ENCODE measurements around the gene MAU2. TPM values are rescaled to one million over a fixed set of nuclear protein-coding genes. Genes with fewer than 3 reads are reported as not detected.

The MAU2 gene
- total RNA-seq, 1 experiment from 2014 or later: 48.4 TPM

DNA sequence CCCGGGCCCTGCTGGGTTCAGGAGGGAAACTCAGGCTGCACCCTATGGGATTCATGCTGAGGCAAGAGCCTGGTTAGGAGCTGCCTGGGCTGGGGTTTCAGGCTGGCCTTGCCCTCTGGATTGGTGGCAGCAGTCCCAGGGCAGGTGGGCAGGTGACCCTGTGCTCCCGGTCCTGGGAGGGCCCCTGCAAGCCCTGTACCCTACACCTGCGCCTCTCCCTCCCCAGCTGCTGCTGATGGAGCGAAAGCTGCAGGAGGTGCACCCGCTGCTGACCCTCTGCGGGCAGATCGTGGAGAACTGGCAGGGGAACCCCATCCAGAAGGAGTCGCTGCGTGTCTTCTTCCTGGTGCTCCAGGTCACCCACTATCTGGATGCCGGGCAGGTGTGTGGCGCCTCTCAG, 20.4 kb downstream of the MAU2 start:
- Histone ChIP-seq H2BK15ac (ENCODE audit: low read depth, low read length) (no peak overlapping the region), H3T11ph (ENCODE audit: low read length) (no peak overlapping the region), H3K79me1 (ENCODE audit: insufficient read depth, low read depth, low read length, poor library complexity, severe bottlenecking) (no peaks in the 10 kb centered on the region), H4K91ac (ENCODE audit: insufficient read length, low read depth, low read length) (no peak overlapping the region), H3K4me1 (ENCODE audit: insufficient read depth, low read length) (no peaks in the 10 kb centered on the region), H2BK12ac (ENCODE audit: insufficient read length, low read depth, low read length) (no peak overlapping the region), H3K18ac (ENCODE audit: insufficient read length, low read depth, low read length) (no peak overlapping the region), H4K5ac (ENCODE audit: insufficient read length, low read depth, low read length) (no peak overlapping the region), H3K27me3 (ENCODE audit: insufficient read depth, low read length) (no peaks in the 10 kb centered on the region), H2BK5ac (ENCODE audit: insufficient read length, low read length) (no peak overlapping the region), H2AFZ (ENCODE audit: low read length) (no peak overlapping the region), H3K9ac (ENCODE audit: extremely low read depth, insufficient read length, low read length) (no peak overlapping the region), H3K4me2 (ENCODE audit: insufficient read depth, insufficient read length, low read length) (no peak overlapping the region), H2BK120ac (ENCODE audit: low read depth, low read length, poor library complexity, severe bottlenecking) (no peak overlapping the region), H3K23me2 (ENCODE audit: insufficient read length, low read depth, low read length, poor library complexity, severe bottlenecking) (no peaks in the 10 kb centered on the region), H3K4ac (ENCODE audit: low read depth, low read length) (no peak overlapping the region), H3K9me3 (ENCODE audit: control insufficient read depth, low read depth, low read length) (no peaks in the 10 kb centered on the region), H3K56ac (ENCODE audit: insufficient read length, low read depth, low read length) (no peak overlapping the region), H2BK20ac (ENCODE audit: low read depth, low read length, poor library complexity, severe bottlenecking) (no peak overlapping the region), H4K8ac (replicated peaks; ENCODE audit: insufficient read length, low read depth, low read length) (no peak overlapping the region), H3K79me2 (ENCODE audit: insufficient read depth, low read length) (no peaks in the 10 kb centered on the region), H3K14ac (ENCODE audit: insufficient read depth, low read length) (no peak overlapping the region), H2AK5ac (ENCODE audit: insufficient read length, low read length) (no peak overlapping the region), H4K20me1 (ENCODE audit: control insufficient read depth, insufficient read depth, insufficient read length) (no peaks in the 10 kb centered on the region), H3K27ac (ENCODE audit: insufficient read length, low read depth, low read length) (no peak overlapping the region), H3K23ac (ENCODE audit: insufficient read length, low read depth, low read length) (no peak overlapping the region)
- Mint-ChIP-seq H3K4me1 (no peaks in the 10 kb centered on the region), H3K36me3 (ENCODE audit: insufficient read depth in 1 of 3, low read depth in 3 of 3) (peaks cover 23 to 60% (median 55%) of the 10 kb centered on the region in 3 experiments), H3K27ac (no peak overlapping the region), H3K9me3 (no peaks in the 10 kb centered on the region), H3K4me3 (no peak overlapping the region), H3K27me3 (ENCODE audit: low read depth) (no peaks in the 10 kb centered on the region)
- TF ChIP-seq, protein P1, sequence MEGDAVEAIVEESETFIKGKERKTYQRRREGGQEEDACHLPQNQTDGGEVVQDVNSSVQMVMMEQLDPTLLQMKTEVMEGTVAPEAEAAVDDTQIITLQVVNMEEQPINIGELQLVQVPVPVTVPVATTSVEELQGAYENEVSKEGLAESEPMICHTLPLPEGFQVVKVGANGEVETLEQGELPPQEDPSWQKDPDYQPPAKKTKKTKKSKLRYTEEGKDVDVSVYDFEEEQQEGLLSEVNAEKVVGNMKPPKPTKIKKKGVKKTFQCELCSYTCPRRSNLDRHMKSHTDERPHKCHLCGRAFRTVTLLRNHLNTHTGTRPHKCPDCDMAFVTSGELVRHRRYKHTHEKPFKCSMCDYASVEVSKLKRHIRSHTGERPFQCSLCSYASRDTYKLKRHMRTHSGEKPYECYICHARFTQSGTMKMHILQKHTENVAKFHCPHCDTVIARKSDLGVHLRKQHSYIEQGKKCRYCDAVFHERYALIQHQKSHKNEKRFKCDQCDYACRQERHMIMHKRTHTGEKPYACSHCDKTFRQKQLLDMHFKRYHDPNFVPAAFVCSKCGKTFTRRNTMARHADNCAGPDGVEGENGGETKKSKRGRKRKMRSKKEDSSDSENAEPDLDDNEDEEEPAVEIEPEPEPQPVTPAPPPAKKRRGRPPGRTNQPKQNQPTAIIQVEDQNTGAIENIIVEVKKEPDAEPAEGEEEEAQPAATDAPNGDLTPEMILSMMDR (conservative IDR thresholded peaks at IDR 0.05): no peak
- no CpG with 5 or more reads among the region's 11 CpGs for WGBS (ENCODE audit: extremely low coverage, insufficient read length, low lambda C conversion rate)
- no peak for DNase-seq

Measured in H9 (cell line).